ENCODE data around the gene ERICH4. TPM values are rescaled to one million over a fixed set of nuclear protein-coding genes. Genes with fewer than 3 reads are reported as not detected.

The ERICH4 gene
- total and polyA plus RNA-seq, 2 of the 8 experiments (the other 6 are each of a cell fraction or from before 2014, with no cell fraction given), result not detected

- Histone ChIP-seq H2AK5ac (ENCODE audit: low read depth, low read length) (no peak overlapping the region), H3K4me3 (ENCODE audit: extremely low read depth in 1 of 4, insufficient read depth in 2 of 4, low read depth in 3 of 4, low read length in 4 of 4) (no peak overlapping the region), H4K5ac (ENCODE audit: insufficient read length, low read depth, low read length) (no peak overlapping the region), H2AFZ (ENCODE audit: low read length) (no peak overlapping the region), H4K20me1 (replicated peaks in 1 of 2; ENCODE audit: control insufficient read depth in 1 of 2, insufficient read depth in 2 of 2, low read length in 2 of 2) (peaks cover 0 to 5% of the 10 kb centered on the region in 2 experiments), H3K9ac (replicated peaks in 1 of 4; ENCODE audit: extremely low read depth in 1 of 4, low read depth in 3 of 4, low read length in 3 of 4) (no peak overlapping the region), H3K36me3 (ENCODE audit: control insufficient read depth in 2 of 4, insufficient read depth in 4 of 4, low read length in 3 of 4) (peaks cover 0 to 5% (median 2%) of the 10 kb centered on the region in 4 experiments; a peak in 4 of 8 replicates), H4K91ac (replicated peaks; ENCODE audit: insufficient read length, low read length) (no peak overlapping the region), H3K79me2 (ENCODE audit: control insufficient read depth in 1 of 2, insufficient read depth in 2 of 2, low read length in 2 of 2) (no peaks in the 10 kb centered on the region), H3K79me1 (ENCODE audit: low read depth, low read length) (no peaks in the 10 kb centered on the region), H3K56ac (replicated peaks; ENCODE audit: insufficient read length, low read depth, low read length) (no peak overlapping the region), H3K23ac (ENCODE audit: insufficient read length) (no peak overlapping the region), H3K27me3 (replicated peaks in 1 of 4; ENCODE audit: control insufficient read depth in 3 of 4, extremely low read depth in 1 of 4, insufficient read depth in 3 of 4, low read length in 3 of 4) (no peaks in the 10 kb centered on the region), H3K9me3 (ENCODE audit: insufficient read depth in 2 of 2, low read depth in 1 of 2, low read length in 1 of 2) (no peaks in the 10 kb centered on the region), H3K18ac (ENCODE audit: extremely low read depth, low read length) (no peak overlapping the region), H2BK20ac (ENCODE audit: low read length) (no peak overlapping the region), H3K4me1 (replicated peaks in 1 of 4; ENCODE audit: control insufficient read depth in 3 of 4, insufficient read depth in 4 of 4, low read length in 3 of 4) (peaks cover 0 to 5% (median 1%) of the 10 kb centered on the region in 4 experiments; a peak in 5 of 7 replicates), H3K27ac (ENCODE audit: low read depth, low read length) (no peak overlapping the region), H3K4me2 (ENCODE audit: insufficient read depth in 1 of 2, low read depth in 2 of 2, low read length in 2 of 2) (no peak overlapping the region), H3K4ac (replicated peaks; ENCODE audit: insufficient read length, low read depth, low read length) (no peak overlapping the region), H3K14ac (ENCODE audit: insufficient read length) (no peak overlapping the region), H2BK120ac (replicated peaks; ENCODE audit: low read depth, low read length) (no peak overlapping the region), H3K23me2 (ENCODE audit: low read depth, low read length) (no peaks in the 10 kb centered on the region), H2BK15ac (ENCODE audit: low read length) (no peak overlapping the region), H4K8ac (ENCODE audit: extremely low read depth, insufficient read depth, low read length) (no peak overlapping the region), H2BK12ac (ENCODE audit: low read depth, low read length) (no peak overlapping the region), H2BK5ac (ENCODE audit: low read depth, low read length) (no peak overlapping the region)
- ChIA-PET CTCF (ENCODE audit: partially characterized antibody) (interaction anchor here (0.6 to 4.9 kb wide), 12 partner anchors 9 to 162 kb away, joined by 3 to 34 read pairs (median 4); partner anchors contain the start of gene B3GNT8), POLR2A (ENCODE audit: partially characterized antibody) (interaction anchor here (0.6 to 3.3 kb wide), 10 partner anchors 8 to 113 kb away, joined by 3 to 13 read pairs (median 4); partner anchors contain the start of genes B3GNT8 and DMAC2)
- no peak for TF ChIP-seq MAX (IDR thresholded peaks at IDR 0.05)
- no peak for TF ChIP-seq EZH2 (IDR thresholded peaks at IDR 0.05; ENCODE audit: low read depth, low read length, severe bottlenecking)
- TF ChIP-seq, protein P1, sequence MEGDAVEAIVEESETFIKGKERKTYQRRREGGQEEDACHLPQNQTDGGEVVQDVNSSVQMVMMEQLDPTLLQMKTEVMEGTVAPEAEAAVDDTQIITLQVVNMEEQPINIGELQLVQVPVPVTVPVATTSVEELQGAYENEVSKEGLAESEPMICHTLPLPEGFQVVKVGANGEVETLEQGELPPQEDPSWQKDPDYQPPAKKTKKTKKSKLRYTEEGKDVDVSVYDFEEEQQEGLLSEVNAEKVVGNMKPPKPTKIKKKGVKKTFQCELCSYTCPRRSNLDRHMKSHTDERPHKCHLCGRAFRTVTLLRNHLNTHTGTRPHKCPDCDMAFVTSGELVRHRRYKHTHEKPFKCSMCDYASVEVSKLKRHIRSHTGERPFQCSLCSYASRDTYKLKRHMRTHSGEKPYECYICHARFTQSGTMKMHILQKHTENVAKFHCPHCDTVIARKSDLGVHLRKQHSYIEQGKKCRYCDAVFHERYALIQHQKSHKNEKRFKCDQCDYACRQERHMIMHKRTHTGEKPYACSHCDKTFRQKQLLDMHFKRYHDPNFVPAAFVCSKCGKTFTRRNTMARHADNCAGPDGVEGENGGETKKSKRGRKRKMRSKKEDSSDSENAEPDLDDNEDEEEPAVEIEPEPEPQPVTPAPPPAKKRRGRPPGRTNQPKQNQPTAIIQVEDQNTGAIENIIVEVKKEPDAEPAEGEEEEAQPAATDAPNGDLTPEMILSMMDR (IDR thresholded peaks at IDR 0.05; ENCODE audit: control extremely low read depth in 1 of 3, insufficient read depth in 1 of 3, low read depth in 1 of 3, low read length in 3 of 3), result peak in 2 of 3 experiments; percentile 16 to 49; a peak in 2 of 4 replicates
- TF ChIP-seq RAD21 (IDR thresholded peaks at IDR 0.05 in 1 of 2, conservative IDR thresholded peaks at IDR 0.05 in 1 of 2; ENCODE audit: low read depth in 2 of 2, low read length in 2 of 2), result peak; percentile 13 to 47; a peak in 2 of 4 replicates
- no peak for TF ChIP-seq KDM1A (IDR thresholded peaks at IDR 0.05; ENCODE audit: borderline replicate concordance, low read length)
- no peak for TF ChIP-seq SP4 (IDR thresholded peaks at IDR 0.05; ENCODE audit: low read length)
- FAIRE-seq (no peak), DNase-seq (ENCODE audit: low read depth in 1 of 2, low spot score in 2 of 2) (no peak)
- 84% methylated on average over 4 of the region's 4 CpGs; no CpG with 5 or more reads in 1 of the 2 experiments for WGBS, 2 experiments (ENCODE audit: extremely low coverage in 1 of 2, insufficient coverage in 1 of 2, insufficient read length in 1 of 2, insufficient replicate concordance in 2 of 2, low coverage in 1 of 2, low lambda C conversion rate in 2 of 2, missing lambda C conversion rate in 1 of 2)
These were observed 34.7 kb upstream of the ERICH4 start for GRCh38 chr19:41408256-41408655.
